HG03469 (cell line): ENCODE results near the gene DKK3.

Source experiments
- ATAC-seq: cut with Tn5 transposase; IDR thresholded peaks from one replicate; pipeline ENCODE4 v1.9.1; 2021; ENCODE audit warnings: mild to moderate bottlenecking, moderate library complexity, moderate number of reproducible peaks; ENCODE audit not compliant: unreplicated experiment

Gene DKK3

GRCh38 chr11:11969380-11970215 is 38.8 kb downstream of the DKK3 start:
- ATAC-seq, result no peak

DNA sequence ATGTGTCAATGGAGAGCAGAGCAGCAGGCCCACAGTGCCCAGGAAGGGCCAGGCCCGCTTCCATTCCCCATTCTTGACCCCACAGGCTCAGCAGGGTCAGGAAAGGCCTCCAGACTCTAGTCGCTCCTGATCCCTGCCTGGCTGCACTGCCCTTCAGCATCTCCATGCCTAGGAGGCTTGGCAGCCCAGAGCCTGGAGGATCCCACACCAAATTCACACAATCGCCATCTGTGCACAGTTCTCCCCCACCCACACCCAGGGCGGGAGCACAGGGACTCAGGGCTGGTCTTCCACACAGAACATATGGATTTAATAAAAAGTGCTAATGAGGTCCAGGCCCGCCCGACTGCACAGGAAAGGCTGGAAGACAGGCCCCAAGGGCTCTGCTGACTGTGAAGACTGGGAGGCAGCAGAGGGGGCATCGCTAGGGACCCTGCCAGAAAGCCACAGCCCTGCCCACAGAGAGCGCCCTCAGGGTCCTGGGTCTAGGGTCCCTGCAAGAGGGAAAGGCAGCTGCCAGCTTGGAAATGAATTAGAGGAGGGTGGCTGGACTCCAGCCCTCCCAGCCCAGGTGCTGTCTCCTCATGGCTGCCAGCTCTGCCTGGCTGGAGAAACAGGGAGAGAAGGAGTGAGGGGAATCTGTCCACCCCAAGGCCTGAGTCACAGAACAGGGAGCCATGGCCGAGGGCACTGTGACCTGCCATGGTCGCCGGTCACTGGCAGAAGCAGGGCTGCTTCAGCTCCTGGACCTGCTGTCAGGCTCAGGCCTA is 39.7 kb downstream of the DKK3 start:
- no peak for ATAC-seq

- ATAC-seq, result no peak
Measured at GRCh38 chr11:11967669-11968510, 40.5 kb downstream of the DKK3 start.

DNA sequence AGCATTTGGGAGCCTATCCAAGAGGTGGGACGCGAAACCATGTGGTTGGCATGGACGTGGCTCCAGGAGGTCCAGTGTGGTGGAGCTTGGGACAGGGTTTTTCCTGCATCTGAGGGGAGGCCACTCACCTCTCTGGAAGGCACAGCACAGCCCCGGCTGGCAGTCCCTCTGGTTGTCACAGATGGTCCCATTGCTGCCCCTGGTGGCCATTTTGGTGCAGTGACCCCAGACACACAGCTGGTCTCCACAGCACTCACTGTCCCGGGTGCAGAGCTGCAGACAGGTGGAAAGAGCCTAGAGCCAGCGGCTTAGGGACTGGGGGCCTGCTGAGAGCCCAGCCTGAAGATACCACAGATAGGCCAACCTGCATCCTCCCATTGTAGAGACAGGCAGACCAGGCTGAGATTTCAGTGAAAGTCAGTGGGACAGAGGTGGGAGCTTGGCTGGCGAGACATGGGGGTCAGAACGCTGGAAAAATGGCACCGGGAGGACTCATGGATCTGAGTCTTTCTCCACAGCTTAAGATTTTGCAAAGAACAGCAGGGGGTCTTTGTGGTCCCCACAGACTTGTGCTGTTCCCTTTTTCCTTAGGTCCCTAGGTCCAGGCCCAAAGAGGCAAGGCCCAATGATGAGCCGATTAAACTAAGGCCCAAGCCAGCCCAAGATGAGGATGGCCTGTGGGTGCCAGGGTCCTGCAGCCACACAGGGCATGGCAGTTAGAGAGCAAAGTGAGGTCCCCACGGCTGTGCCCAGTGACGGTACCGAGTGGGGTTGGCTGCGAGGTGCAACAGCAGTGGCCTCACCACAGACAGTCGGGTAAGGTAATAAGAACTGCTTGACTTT is 41.4 kb downstream of the DKK3 start:
- peak; percentile 74 for ATAC-seq

GRCh38 chr11:11966354-11966741 is 42.1 kb downstream of the DKK3 start:
- no peak for ATAC-seq

DNA sequence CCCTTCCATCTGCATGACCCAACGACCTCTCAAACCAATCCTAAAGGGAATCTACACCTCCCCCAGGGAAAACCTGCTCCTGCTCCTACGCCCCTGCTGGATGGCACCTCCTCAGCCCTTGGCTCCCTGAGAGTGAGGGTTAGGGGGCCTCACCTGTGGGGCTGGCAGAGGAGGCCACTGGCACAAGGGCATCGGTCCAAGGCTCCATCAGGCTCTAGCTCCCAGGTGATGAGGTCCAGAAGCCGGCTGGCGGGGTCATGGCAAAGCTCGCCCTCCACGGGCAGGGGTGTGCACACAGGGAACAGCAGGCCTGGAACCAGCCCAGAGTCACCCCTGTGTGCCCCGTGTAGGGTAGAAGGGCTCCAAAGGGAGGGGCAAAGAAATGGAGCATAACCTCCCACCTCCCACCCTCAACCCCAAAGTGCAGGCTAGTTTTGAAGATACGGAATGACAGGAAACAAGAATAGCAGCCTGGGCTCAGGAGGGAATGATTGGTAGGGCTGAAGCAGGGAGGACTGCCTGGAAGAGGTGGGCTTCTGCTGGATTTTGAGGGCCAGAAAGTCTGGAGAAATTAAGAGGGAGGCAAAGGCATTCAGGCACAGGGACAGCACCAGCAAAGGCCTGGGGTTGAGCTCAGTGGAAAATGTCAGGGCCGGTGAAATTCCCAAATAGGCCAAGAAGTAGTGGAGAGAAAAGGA is 42.6 kb downstream of the DKK3 start:
- ATAC-seq, result no peak

GRCh38 chr11:11965192-11965591 is 43.2 kb downstream of the DKK3 start:
- no peak for ATAC-seq

GRCh38 chr11:11964774-11965150 is 43.7 kb downstream of the DKK3 start:
- no peak for ATAC-seq

- no peak for ATAC-seq
Measured at GRCh38 chr11:11963842-11964773, 44.3 kb downstream of the DKK3 start.

DNA sequence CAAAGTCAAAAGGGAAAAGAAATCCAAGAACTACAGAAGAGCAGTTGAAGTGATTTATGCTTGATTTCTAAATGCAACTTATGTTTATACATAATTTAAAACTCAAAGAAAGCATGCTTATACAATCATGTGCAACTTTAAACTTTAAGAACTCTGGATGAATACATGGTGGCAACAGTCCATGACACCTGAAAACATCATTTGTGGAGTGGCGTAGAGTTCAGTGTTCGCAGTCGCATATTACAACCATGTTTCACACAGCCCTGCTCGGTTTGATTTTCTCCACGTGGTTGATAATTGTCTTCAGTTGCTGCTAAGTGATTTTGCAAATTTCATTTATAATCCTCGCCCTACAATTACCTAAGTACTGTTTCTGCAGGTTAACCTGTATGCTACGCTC is 45.4 kb downstream of the DKK3 start:
- no peak for ATAC-seq

GRCh38 chr11:11961399-11962028 is 46.9 kb downstream of the DKK3 start:
- ATAC-seq, result no peak

GRCh38 chr11:11960687-11961086 is 47.7 kb downstream of the DKK3 start:
- no peak for ATAC-seq

- ATAC-seq, result no peak
Measured at GRCh38 chr11:11959601-11960000, 48.8 kb downstream of the DKK3 start.

GRCh38 chr11:11958403-11959231 is 49.8 kb downstream of the DKK3 start:
- no peak for ATAC-seq

DNA sequence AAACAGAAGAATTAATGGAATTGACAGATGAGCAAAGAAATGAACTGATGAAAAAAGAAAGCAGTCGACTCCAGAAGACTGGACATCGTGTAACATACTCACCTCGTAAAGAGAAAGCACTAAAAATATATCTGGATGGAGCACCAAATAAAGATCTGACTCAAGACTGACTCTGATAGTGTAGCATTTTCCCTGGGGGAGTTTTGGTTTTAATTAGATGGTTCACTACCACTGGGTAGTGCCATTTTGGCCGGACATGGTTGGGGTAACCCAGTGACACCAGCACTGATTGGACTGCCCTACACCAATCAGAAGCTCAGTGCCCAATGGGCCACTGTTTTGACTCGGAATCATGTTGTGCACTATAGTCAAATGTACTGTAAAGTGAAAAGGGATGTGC is 52.4 kb downstream of the DKK3 start:
- ATAC-seq, result no peak

DNA sequence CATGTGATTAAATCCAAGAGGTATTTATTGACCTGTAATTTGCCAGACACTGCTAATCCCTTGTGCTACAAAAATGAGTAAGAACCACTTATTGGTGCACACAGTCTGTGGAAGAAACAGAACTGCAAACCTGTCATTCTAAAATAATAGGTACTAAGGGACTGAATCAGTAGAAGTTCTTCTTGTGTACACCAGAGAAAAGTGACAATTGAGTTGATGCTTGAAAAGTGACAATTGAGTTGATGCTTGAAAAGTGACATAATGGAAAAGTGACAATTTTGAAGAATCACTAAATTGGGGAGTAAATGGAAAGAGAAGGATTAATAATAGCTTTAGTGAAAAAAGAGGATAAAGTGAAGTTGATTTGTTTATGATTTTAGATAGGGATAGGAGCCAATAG is 56.4 kb downstream of the DKK3 start:
- ATAC-seq, result no peak

DNA sequence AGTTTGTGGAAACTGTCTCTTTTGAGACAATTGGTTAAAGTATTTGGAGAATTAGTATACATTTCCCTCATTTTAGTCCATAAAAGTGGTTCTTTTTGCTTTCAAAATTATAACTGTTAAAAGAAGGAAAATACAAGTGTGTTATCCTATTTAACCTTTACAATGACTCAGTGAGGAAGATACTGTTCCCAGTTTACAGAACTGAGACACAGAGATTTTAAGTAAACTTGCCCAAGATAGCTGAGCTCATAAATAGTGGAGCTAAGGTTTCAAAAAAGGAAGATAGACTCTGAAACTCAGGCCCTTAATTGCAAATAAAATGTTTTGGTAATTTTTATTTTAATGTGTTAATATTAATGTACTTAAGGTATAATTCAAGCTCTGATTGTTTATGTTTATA is 58.9 kb downstream of the DKK3 start:
- ATAC-seq, result no peak
